Stimulated activated CD8-positive, alpha-beta memory T cell treated with anti-CD3 and anti-CD28 coated beads, Interleukin-7, amount 100 ng/mL, for 48 hours (primary cell): ENCODE results near the gene MCTP1.
"Not testable (repeated sequence)": the region's sequence is repeated elsewhere in the genome, so short reads cannot be mapped to it uniquely, and the experiment has no call there.

ENCODE experiments used
- DNase-seq, 2 donors: peaks; one replicate each; pipeline ENCODE4 v3.0.0-alpha.2; 2020; ENCODE audit warnings: low read depth in 1 of 2; ENCODE audit errors: extremely low read depth in 1 of 2

MCTP1 gene

GRCh38 chr5:95256446-95256845 is 28.4 kb downstream of the MCTP1 start:
- no peak for DNase-seq

GRCh38 chr5:95252801-95253200 is 32.1 kb downstream of the MCTP1 start:
- DNase-seq: no peak

DNA sequence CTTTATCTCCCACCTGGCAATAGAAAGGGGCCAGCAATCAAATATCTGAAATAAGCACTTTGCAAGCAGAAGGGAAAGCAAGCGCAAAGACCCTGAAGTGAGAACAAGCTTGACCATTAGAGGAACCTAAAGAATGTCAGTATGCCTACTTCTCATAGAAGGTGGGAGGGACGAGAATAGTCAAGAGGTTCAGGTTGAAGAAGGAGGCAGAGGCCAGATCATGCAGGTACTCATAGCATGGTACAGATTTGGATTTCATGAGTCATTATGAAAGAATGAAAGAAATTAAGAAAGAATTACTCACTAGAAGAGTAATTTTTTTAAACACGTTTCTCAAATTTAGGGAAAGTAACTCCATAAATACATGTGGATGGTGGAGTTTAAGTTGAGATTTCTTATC is 33.7 kb downstream of the MCTP1 start:
- no peak for DNase-seq

DNA sequence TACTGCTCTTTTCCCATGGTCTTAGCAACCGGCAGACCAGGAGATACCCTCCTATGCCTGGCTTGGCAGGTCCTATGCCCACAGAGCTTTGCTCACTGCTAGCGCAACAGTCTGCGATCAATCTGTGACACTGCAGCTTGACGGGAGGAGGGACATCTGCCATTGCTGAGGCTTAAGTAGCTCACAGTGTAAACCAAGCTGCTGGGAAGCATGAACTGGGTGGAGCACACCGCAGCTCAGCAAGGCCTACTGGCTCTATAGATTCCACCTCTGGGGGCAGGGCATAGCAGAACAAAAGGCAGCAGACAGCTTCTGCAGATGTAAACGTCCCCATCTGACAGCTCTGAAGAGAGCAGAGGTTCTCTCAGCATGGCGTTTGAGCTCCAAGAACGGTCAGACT is 40.4 kb downstream of the MCTP1 start:
- DNase-seq: no peak

- no peak for DNase-seq
Observed at GRCh38 chr5:95241635-95242034, 43.3 kb downstream of the MCTP1 start.

GRCh38 chr5:95241161-95241560 is 43.7 kb downstream of the MCTP1 start:
- DNase-seq: no peak

DNA sequence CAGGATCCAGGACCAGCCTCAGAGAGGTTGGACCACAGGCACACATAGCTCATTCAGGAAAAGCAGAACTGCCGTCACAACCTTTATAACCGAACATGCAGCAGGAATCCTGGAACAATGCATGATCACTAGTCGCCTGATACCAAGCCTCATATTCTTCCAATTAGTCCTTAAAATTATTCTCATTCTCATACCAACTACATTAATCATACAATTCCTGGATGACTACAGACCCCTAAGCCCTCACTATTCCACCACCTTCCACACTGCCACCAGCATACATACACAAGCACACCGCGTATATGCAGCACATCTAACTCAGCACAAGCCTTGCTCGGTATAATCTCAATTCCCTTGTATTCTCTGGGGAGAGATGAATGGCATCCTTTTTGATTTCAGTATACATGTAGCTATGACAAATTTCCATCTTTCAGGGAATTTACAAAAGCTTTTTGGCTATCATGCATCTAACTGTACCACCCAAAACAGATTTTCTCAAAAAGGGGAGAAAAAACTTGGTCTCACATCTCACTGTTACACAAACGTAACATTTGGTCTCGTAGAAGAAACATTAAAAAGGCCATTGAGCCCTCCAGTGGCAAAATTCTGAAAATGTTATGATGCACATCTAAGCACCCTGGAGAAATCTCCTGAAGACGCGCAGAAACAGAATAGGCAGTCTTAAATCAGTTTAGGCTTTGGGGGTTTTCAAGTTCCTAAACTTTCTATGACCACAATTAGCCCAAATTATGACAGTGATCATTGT is 46.2 kb downstream of the MCTP1 start:
- DNase-seq: no peak

DNA sequence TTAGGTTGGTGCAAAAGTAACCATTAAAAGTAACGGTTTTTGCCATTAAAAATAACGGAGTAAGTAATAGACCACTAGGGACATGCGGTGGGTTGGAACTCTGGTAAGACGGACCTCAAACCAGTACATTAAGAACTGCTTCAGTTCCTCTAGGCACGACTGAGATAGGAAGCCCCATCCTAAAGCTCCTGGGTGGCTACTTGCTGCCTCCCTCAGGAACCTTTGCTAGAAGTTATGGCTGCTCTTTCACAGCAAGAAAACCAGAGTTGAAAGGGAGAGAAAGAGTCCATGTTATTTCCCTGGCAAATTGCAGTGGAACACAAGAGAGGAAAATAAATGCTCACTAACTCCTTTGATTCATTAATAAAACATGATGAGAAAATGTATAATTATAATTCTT is 47.6 kb downstream of the MCTP1 start:
- no peak for DNase-seq

DNA sequence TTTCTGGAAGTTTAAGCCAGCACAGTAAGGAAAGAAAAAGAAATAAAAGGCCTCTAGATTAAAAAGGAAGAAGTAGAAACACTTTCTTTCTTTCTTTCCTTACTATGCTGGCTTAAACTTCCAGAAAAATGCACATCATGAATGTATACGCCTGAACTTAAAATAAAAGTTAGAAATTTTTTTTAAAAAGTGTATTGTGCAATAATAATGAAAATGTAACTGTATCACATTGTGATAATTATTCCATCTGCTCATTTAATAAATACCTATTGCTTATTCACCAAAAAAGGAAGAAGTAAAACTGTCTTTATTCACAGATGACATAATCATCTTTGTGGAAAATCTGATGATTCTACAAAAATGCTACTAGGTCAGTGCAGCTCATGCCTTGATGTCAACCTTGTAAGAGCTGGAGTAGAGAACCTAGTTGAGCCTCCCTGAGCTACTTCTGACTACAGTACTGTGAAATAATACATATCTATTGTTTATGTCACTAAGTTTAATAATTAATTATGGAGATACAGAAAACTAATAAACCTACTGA is 49.4 kb downstream of the MCTP1 start:
- no peak for DNase-seq

GRCh38 chr5:95229646-95230045 is 55.2 kb downstream of the MCTP1 start:
- no peak for DNase-seq

DNA sequence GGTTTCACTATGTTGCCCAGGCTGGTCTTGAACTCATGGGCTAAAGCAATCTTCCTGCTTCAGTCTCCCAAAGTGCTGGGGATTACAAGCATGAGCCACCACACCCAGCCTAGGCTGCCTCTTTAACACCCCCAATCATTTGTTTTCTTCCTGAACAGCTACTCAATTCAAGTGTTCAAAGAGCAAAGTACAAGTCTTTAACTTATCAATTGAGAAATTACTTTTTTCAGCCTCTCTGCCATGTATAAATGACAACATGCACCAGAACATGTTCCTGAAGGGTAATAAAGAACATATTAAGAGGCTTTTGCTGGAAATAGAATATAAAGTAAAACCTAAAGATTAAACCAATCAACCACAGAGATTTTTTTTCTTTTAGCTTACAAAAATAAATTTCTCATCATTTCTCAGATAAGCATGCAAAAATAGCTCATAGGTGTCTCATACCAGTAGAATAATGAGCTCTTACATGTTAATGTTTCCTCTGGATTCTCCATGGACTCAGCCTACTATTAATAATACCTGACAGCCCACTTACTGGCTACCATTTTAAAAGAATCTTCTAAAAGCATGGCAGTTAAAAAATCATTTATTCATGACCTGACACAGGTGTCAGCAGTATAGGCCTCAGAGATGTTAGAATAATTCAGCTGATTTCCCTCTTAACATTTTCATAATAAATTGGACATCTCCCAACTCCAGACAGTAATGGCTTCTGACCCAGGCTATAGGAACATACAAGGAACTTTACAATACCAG is 60.0 kb downstream of the MCTP1 start:
- DNase-seq: no peak

DNA sequence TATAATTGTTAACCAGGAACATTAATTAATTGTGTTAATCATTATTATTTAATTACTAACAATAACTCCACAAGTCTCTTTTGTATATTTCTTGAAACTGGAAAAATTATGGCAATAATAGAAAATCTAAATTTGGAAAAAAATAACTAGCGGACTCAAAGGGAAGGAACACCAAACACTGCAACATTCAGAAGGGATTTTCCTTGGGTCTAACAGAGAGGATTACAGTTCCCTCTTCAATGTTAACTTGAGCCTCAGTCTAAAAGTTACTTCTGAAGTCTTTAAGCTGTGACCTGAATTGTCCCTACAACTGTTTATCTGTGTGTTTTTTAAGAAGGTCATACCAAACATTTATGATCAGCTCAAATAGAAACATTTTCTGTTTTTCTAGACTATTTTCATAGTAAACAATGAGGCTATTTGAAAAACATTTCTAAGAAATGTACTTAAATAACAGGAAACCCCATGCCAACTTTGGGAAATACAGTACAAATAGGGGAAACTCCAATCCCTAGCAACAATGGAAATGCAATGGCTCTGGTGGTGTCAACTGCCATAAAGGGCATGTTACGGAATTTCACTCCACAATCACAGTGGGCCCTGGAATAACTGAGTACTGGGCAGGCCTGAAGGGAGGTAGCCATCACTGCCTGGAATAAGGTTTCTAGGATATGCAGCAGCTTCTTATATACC is 61.2 kb downstream of the MCTP1 start:
- DNase-seq: no peak

DNA sequence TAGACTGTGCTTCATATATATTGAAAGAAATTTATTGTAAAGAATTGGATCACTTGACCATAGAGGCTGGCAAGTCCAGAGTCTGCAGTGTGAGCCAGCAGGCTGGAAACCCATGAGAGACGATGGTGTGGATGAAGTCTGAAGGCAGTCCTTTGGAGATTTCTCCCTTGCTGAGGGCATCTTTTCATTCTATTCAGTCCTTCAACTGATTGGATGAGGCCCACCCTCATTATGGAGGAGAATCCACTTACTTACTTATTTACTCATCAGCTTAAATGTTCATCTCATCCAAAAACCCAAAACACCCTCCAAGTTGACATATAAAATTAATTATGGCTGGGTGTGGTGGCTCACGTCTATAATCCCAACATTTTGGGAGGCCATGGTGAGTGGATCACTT is 62.1 kb downstream of the MCTP1 start:
- DNase-seq: no peak

DNA sequence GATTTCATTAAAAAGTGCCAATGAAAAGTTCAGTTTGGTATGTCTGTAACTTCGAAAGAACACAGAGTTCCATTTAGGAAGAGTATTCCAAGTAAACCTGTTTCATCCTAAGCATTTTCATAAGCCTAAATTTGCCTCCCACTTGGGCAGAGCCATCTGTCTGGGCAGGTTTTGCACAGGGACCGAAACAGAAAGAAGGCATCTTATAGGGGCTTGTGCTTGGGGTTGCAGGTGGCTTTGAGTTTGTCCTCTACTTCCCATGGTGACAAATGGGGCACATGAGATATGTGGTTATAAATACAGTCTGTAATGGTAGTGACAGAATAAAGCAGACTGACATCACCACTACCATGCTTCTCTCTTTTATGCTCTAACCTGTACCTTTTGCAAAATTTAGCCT is 63.7 kb downstream of the MCTP1 start:
- no peak for DNase-seq

- no peak for DNase-seq
Observed at GRCh38 chr5:95220381-95220780, 64.5 kb downstream of the MCTP1 start.

DNA sequence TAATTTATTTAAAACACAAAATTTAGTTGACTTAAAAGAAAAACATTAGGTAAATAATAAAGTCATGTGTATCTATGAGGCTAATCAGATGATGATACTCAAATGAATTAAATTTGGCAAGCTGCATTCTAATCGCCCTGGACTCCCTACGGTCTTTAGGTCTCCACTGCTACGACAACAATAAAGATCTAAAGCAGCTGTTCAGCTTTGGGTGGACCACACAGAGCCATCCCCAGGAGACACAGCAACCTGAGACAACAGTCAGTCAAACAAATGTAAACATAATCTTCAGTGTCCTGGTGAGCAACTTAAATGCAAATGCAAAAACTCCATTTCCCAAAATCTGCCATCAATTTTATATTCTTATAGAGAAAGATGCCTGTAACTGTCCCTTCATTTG is 65.5 kb downstream of the MCTP1 start:
- DNase-seq: no peak

- no peak for DNase-seq
Observed at GRCh38 chr5:95217881-95218280, 67.0 kb downstream of the MCTP1 start.

- no peak for DNase-seq
Observed at GRCh38 chr5:95217351-95217750, 67.5 kb downstream of the MCTP1 start.

DNA sequence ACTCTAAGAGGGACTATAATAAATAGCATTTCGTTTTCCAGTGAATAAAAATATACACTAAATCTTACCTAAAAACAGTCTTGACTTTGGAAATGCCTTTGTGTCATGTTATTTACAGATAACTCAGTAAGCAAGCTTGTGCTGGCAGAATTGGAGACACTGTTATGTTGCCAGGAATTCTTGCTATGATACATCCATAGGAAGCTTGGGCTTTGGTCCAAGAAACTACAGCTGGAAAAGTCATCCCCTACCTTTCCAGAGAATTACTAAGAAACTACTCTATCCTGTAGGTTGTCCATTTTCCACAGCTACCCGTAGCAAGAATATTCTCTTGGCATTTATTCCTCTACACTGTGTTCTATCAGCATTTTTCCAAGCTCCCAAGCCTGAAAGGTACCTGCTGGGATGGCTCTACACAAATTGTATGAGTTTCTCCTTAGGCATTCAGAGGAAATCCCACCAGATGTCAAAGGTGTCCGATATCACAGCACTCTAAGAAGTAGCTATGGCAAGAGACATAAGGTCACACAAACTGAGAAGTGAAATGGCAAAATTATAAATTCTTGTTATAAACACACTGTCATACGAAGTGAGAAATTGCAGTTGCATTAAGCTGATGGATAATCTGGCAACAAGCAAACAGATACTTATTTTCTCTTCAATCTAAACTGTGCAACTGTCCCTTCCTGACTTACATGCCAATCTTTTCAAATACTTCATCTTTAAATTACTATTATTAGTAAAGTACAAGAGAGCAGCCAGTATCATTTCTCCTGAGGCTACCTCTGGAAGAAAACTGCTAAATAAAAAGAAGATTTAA is 68.5 kb downstream of the MCTP1 start:
- DNase-seq: no peak

DNA sequence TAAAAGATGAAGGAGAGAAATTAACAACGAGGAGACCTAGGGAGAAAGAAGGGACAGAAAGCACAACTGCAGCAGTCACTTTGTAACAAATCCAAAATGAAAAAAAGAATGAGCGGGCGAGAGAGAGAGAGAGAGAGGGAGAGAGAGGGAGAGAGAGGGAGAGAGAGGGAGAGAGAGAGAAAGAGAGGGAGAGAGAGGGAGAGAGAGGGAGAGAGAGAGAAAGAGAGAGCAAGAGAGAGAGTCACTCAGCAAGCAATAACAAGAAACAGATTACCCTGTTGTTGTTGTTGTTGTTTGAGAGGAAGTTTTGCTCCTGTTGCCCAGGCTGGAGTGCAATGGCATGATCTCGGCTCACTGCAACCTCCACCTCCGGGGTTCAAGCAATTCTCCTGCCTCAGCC is 77.1 kb downstream of the MCTP1 start:
- DNase-seq: not testable (repeated sequence)

GRCh38 chr5:95194856-95195255 is 90.0 kb downstream of the MCTP1 start:
- no peak for DNase-seq
